Activated T-helper 1 cell treated with anti-CD3 and anti-CD28 coated beads, Interleukin-2, amount 50 U/mL, for 16 hours (primary cell): ENCODE data around the gene SPOP.
"Not testable (repeated sequence)": the region's sequence is repeated elsewhere in the genome, so short reads cannot be mapped to it uniquely, and the experiment has no call there.

Source experiments
- DNase-seq, 2 donors: peaks; one replicate each; pipeline ENCODE4 v3.0.0-alpha.2; 2020; ENCODE audit warnings: low read depth in 1 of 2, low spot score in 1 of 2

Gene SPOP

GRCh38 chr17:49574945-49575678 is 102.8 kb downstream of the SPOP start:
- no peak for DNase-seq

GRCh38 chr17:49574323-49574781 is 103.5 kb downstream of the SPOP start:
- DNase-seq, result no peak

- no peak for DNase-seq
These were observed 104.2 kb downstream of the SPOP start for GRCh38 chr17:49573510-49574322.

GRCh38 chr17:49572806-49573420 is 105.0 kb downstream of the SPOP start:
- no peak for DNase-seq

- DNase-seq, result no peak
These were observed 105.7 kb downstream of the SPOP start for GRCh38 chr17:49572226-49572625.

- no peak for DNase-seq
These were observed 106.1 kb downstream of the SPOP start for GRCh38 chr17:49571764-49572163.

GRCh38 chr17:49571283-49571682 is 106.6 kb downstream of the SPOP start:
- DNase-seq, result no peak

GRCh38 chr17:49570540-49571242 is 107.2 kb downstream of the SPOP start:
- DNase-seq, result no peak

- not testable (repeated sequence) for DNase-seq
These were observed 109.2 kb downstream of the SPOP start for GRCh38 chr17:49568695-49569047.

GRCh38 chr17:49567871-49568694 is 109.8 kb downstream of the SPOP start:
- DNase-seq, result peak; percentile 63 to 72

GRCh38 chr17:49567104-49567521 is 110.8 kb downstream of the SPOP start:
- no peak for DNase-seq

GRCh38 chr17:49566668-49567071 is 111.2 kb downstream of the SPOP start:
- no peak for DNase-seq

GRCh38 chr17:49565948-49566491 is 111.9 kb downstream of the SPOP start:
- no peak for DNase-seq

- DNase-seq, result no peak
These were observed 113.3 kb downstream of the SPOP start for GRCh38 chr17:49564638-49565037.

GRCh38 chr17:49557312-49558024 is 120.4 kb downstream of the SPOP start:
- no peak for DNase-seq

- DNase-seq, result peak; percentile 66 to 68
These were observed 121.5 kb downstream of the SPOP start for GRCh38 chr17:49556223-49556943.

GRCh38 chr17:49555495-49556222 is 122.2 kb downstream of the SPOP start:
- no peak for DNase-seq
